ENCODE data around the gene STK11IP.

The STK11IP gene

GRCh38 chr2:219597552-219598307, at the start of gene STK11IP:
Gene STK11IP (plus strand): TSS chr2:219597857. CDS start chr2:219598120, 263 bp downstream.
- peak; percentile 93 for DNase-seq

- no peak for DNase-seq
These were observed 48.7 kb upstream of the STK11IP start for GRCh38 chr2:219548990-219549389.

- DNase-seq, result no peak
These were observed 48.0 kb upstream of the STK11IP start for GRCh38 chr2:219549619-219550018.

GRCh38 chr2:219551441-219552381, 45.9 kb upstream of the STK11IP start:
- DNase-seq, result no peak

- peak; percentile 63 for DNase-seq
These were observed 45.1 kb upstream of the STK11IP start for GRCh38 chr2:219552382-219553167.

- no peak for DNase-seq
These were observed 44.6 kb upstream of the STK11IP start for GRCh38 chr2:219553168-219553417.

- DNase-seq, result no peak
These were observed 44.1 kb upstream of the STK11IP start for GRCh38 chr2:219553463-219553963.

GRCh38 chr2:219554350-219554749, 43.3 kb upstream of the STK11IP start:
- no peak for DNase-seq

- DNase-seq, result no peak
These were observed 41.7 kb upstream of the STK11IP start for GRCh38 chr2:219555956-219556355.

- DNase-seq, result no peak
These were observed 41.2 kb upstream of the STK11IP start for GRCh38 chr2:219556413-219556812.

- DNase-seq, result no peak
These were observed 40.3 kb upstream of the STK11IP start for GRCh38 chr2:219557320-219557719.

- DNase-seq, result no peak
These were observed 39.6 kb upstream of the STK11IP start for GRCh38 chr2:219557791-219558785.

GRCh38 chr2:219559156-219559915, 38.3 kb upstream of the STK11IP start:
- no peak for DNase-seq

GRCh38 chr2:219560037-219560892, 37.4 kb upstream of the STK11IP start:
- no peak for DNase-seq

GRCh38 chr2:219560893-219561178, 36.8 kb upstream of the STK11IP start:
- no peak for DNase-seq

GRCh38 chr2:219561179-219562048, 36.2 kb upstream of the STK11IP start:
- DNase-seq, result no peak

GRCh38 chr2:219562049-219563020, 35.3 kb upstream of the STK11IP start:
- DNase-seq, result no peak
